HCT116 (cell line): Measurements from ENCODE around the gene ELL2. TPM values are rescaled to one million over a fixed set of nuclear protein-coding genes. Genes with fewer than 3 reads are reported as not detected.

Experiments used
- ATAC-seq: fragments of 200-7000 bp; cut with Tn5 transposase; 2 replicates; pipeline ENCODE4 v1.9.1; 2020; ENCODE audit warnings: mild to moderate bottlenecking, moderate library complexity
- BruUV-seq: library from RNA; stranded (reverse); fragments of 400-500 nt; replicated peaks from 2 replicates; lab custom pipeline; 2021; lab: Mats Ljungman, UMichigan
- CTCF ChIA-PET: fragments of 300-600 bp; sonication (Branson Sonifier 250); formaldehyde crosslinking; loops from one replicate; lab custom pipeline; 2021; ENCODE audit warnings: antibody characterized with exemption; lab: Charles Lee
- POLR2A ChIA-PET: fragments of 300-600, 350-600 bp; sonication (Branson Sonifier 250); formaldehyde crosslinking; loops from one replicate; lab custom pipeline; 2021; ENCODE audit warnings: antibody characterized with exemption; lab: Charles Lee
- RAD21 ChIA-PET, 2 experiments: fragments of 300-600 bp; sonication (Branson Sonifier 250); formaldehyde crosslinking; loops; one replicate each; lab custom pipeline; 2023; ENCODE audit warnings: low total read pairs in 2 of 2; ENCODE audit not compliant: uncharacterized antibody in 2 of 2, unreplicated experiment in 2 of 2, low non-redundant PET in 1 of 2; lab: Charles Lee
- DNase-seq: peaks from one replicate; pipeline ENCODE4 v3.0.0-alpha.2; 2010; ENCODE audit warnings: low read depth, low spot score
- H2AFZ ChIP-seq: fragments of 200-600 bp; shearing (Covaris generic), sonication (generic); 2 replicates; pipeline ENCODE4 v1.6.1; 2017; ENCODE audit warnings: low read depth, mixed run types, mixed read lengths, antibody characterized with exemption, low read length; ENCODE audit not compliant: poor library complexity, severe bottlenecking
- H3K27ac ChIP-seq: 2 replicates; pipeline ENCODE4 v1.5.1; 2012; ENCODE audit warnings: low read depth, low read length
- H3K27me3 ChIP-seq: fragments of 200-600 bp; sonication (generic); 2 replicates; pipeline ENCODE4 v1.6.1; 2016; ENCODE audit warnings: mixed run types, low read length, mixed read lengths; ENCODE audit not compliant: insufficient read depth
- H3K36me3 ChIP-seq, 2 experiments: fragments of 200-500 bp in 1 of 2; fragments of 200-600 bp in 1 of 2; sonication (Bioruptor generic) in 1 of 2; sonication (generic) in 1 of 2; 2 replicates each; pipeline versions ENCODE4 v1.5.1 to v1.6.1; 2014 to 2016; ENCODE audit warnings: low read length in 2 of 2, inconsistent platforms in 1 of 2, mixed read lengths in 1 of 2, mixed run types in 1 of 2; ENCODE audit not compliant: insufficient read depth in 2 of 2, control insufficient read depth in 1 of 2
- H3K4me1 ChIP-seq, 2 experiments: fragments of 200-600 bp in 1 of 2; sonication (generic) in 1 of 2; 2 replicates each; pipeline versions ENCODE4 v1.5.1 to v1.6.1; 2012 to 2017; ENCODE audit warnings: low read length in 2 of 2, inconsistent platforms in 1 of 2, mild to moderate bottlenecking in 1 of 2, mixed read lengths in 1 of 2, mixed run types in 1 of 2, moderate library complexity in 1 of 2; ENCODE audit not compliant: insufficient read depth in 2 of 2, control insufficient read depth in 1 of 2
- H3K4me2 ChIP-seq: fragments of 200-600 bp; sonication (generic); 2 replicates; pipeline ENCODE4 v1.6.1; 2017; ENCODE audit warnings: mixed run types, low read length, mixed read lengths
- H3K4me3 ChIP-seq, 2 experiments: fragments of 200-600 bp in 1 of 2; sonication (generic) in 1 of 2; replicated peaks in 1 of 2; 2 replicates each; pipeline ENCODE4 v1.5.1; 2011 to 2016; ENCODE audit warnings: low read length in 2 of 2, control low read depth in 1 of 2, low read depth in 1 of 2, mild to moderate bottlenecking in 1 of 2, mixed read lengths in 1 of 2, mixed run types in 1 of 2
- H3K79me2 ChIP-seq: fragments of 200-600 bp; sonication (generic); 2 replicates; pipeline ENCODE4 v1.6.1; 2017; ENCODE audit warnings: mild to moderate bottlenecking, mixed run types, low read length, moderate library complexity, mixed read lengths; ENCODE audit not compliant: insufficient read depth
- H3K9ac ChIP-seq: fragments of 200-600 bp; sonication (generic); 2 replicates; pipeline ENCODE4 v1.6.1; 2016; ENCODE audit warnings: low read length, mixed read lengths
- H3K9me2 ChIP-seq: fragments of 200-600 bp; sonication (generic), shearing (Covaris generic); 2 replicates; pipeline ENCODE4 v1.6.1; 2017; ENCODE audit warnings: mixed run types, mild to moderate bottlenecking, moderate library complexity; ENCODE audit not compliant: insufficient read depth
- H3K9me3 ChIP-seq, 2 experiments: fragments of 200-500 bp in 1 of 2; fragments of 200-600 bp in 1 of 2; sonication (Bioruptor generic) in 1 of 2; sonication (generic) in 1 of 2; 2 replicates each; pipeline ENCODE4 v1.6.1; 2014 to 2017; ENCODE audit warnings: low read length in 2 of 2, mixed read lengths in 2 of 2, inconsistent platforms in 1 of 2, low read depth in 1 of 2, mild to moderate bottlenecking in 1 of 2, mixed run types in 1 of 2, moderate library complexity in 1 of 2; ENCODE audit not compliant: control insufficient read depth in 1 of 2, insufficient read depth in 1 of 2
- H4K20me1 ChIP-seq: fragments of 200-600 bp; sonication (generic), shearing (Covaris generic); 2 replicates; pipeline ENCODE4 v1.6.1; 2017; ENCODE audit warnings: mixed run types, mild to moderate bottlenecking, moderate library complexity; ENCODE audit not compliant: insufficient read depth
- CTCF ChIP-seq, 3 experiments: fragments of 200-600 bp in 1 of 3; sonication (generic) in 1 of 3; IDR thresholded peaks in 2 of 3; conservative IDR thresholded peaks in 1 of 3; 2 replicates each; pipeline ENCODE4 v1.5.1; 2012 to 2017; ENCODE audit warnings: low read depth in 2 of 3, low read length in 2 of 3, antibody characterized with exemption in 1 of 3, borderline replicate concordance in 1 of 3, control low read depth in 1 of 3, mild to moderate bottlenecking in 1 of 3, mixed read lengths in 1 of 3, mixed run types in 1 of 3, moderate library complexity in 1 of 3; ENCODE audit not compliant: insufficient read depth in 1 of 3
- RAD21 ChIP-seq: IDR thresholded peaks from 2 replicates; pipeline ENCODE4 v1.6.1; 2012; ENCODE audit warnings: low read depth, mild to moderate bottlenecking
- intact Hi-C: fragments of 100-400 bp; cut with micrococcal nuclease; formaldehyde crosslinking; loops from 2 replicates; pipeline ENCODE4 v1.10.0; 2022
- total RNA-seq: library from RNA; stranded (reverse); gene quantifications from one replicate; pipeline ENCODE4 v1.2.1, GENCODE V29; 2021; ENCODE audit not compliant: unreplicated experiment
- TF ChIP-seq, protein P1 (sequence below): IDR thresholded peaks from 2 replicates; pipeline ENCODE4 v1.6.1; 2012; ENCODE audit warnings: low read depth

Gene ELL2
- total RNA-seq, 1 experiment from 2014 or later = 29.8 TPM

GRCh38 chr5:95858661-95859595 is 102.7 kb downstream of the ELL2 start:
- Histone ChIP-seq H3K9me2 (no peaks in the 10 kb centered on the region), H3K4me3 (peak overlapping the region; percentile 24 to 49), H2AFZ (peak overlapping the region; percentile 93), H3K4me1 (peaks cover 6 to 40% of the 10 kb centered on the region in 2 experiments; a peak in 3 of 4 replicates), H3K27me3 (no peaks in the 10 kb centered on the region), H3K36me3 (no peaks in the 10 kb centered on the region), H3K27ac (no peak overlapping the region), H3K79me2 (no peaks in the 10 kb centered on the region), H3K9me3 (no peaks in the 10 kb centered on the region), H3K4me2 (peak overlapping the region; percentile 89), H3K9ac (peak overlapping the region; percentile 12; the same call in 1 of the 2 replicates), H4K20me1 (no peaks in the 10 kb centered on the region)
- peak; percentile 96 for ATAC-seq
- ChIA-PET CTCF (interaction anchor here (1.0 to 2.1 kb wide), 7 partner anchors 77 to 486 kb away, joined by 3 to 12 read pairs (median 4); no protein-coding TSS in a partner anchor), POLR2A (interaction anchor here (0.9 kb wide), 1 partner anchor 478 kb away, joined by 3 read pairs; no protein-coding TSS in a partner anchor), RAD21 (no interaction called here)
- intact Hi-C loops = loop anchor here (1.0 kb wide), 2 partner anchors 477 to 742 kb away; no protein-coding TSS in a partner anchor
- no TSS peak for BruUV-seq
- peak; percentile 71 for DNase-seq
- TF ChIP-seq, protein P1, sequence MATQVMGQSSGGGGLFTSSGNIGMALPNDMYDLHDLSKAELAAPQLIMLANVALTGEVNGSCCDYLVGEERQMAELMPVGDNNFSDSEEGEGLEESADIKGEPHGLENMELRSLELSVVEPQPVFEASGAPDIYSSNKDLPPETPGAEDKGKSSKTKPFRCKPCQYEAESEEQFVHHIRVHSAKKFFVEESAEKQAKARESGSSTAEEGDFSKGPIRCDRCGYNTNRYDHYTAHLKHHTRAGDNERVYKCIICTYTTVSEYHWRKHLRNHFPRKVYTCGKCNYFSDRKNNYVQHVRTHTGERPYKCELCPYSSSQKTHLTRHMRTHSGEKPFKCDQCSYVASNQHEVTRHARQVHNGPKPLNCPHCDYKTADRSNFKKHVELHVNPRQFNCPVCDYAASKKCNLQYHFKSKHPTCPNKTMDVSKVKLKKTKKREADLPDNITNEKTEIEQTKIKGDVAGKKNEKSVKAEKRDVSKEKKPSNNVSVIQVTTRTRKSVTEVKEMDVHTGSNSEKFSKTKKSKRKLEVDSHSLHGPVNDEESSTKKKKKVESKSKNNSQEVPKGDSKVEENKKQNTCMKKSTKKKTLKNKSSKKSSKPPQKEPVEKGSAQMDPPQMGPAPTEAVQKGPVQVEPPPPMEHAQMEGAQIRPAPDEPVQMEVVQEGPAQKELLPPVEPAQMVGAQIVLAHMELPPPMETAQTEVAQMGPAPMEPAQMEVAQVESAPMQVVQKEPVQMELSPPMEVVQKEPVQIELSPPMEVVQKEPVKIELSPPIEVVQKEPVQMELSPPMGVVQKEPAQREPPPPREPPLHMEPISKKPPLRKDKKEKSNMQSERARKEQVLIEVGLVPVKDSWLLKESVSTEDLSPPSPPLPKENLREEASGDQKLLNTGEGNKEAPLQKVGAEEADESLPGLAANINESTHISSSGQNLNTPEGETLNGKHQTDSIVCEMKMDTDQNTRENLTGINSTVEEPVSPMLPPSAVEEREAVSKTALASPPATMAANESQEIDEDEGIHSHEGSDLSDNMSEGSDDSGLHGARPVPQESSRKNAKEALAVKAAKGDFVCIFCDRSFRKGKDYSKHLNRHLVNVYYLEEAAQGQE = no peak
- TF ChIP-seq CTCF (IDR thresholded peaks at IDR 0.05 in 2 of 3, conservative IDR thresholded peaks at IDR 0.05 in 1 of 3; ENCODE audit: borderline replicate concordance in 1 of 3, insufficient read depth in 1 of 3, low read depth in 2 of 3, low read length in 2 of 3) = peak; percentile 90 to 98 (median 95)
- TF ChIP-seq RAD21 = peak; percentile 99
